SU-DHL-6 (cell line): ENCODE results near the gene GFI1B.

Source experiments
- H2AFZ ChIP-seq: fragments of 200-600 bp; sonication (generic); 2 replicates; pipeline ENCODE4 v1.6.1; 2014; ENCODE audit warnings: low read depth, mild to moderate bottlenecking, moderate library complexity, mixed read lengths, antibody characterized with exemption, low read length; ENCODE audit not compliant: severe bottlenecking
- H3F3A ChIP-seq: fragments of 200-600 bp; shearing (Covaris generic); 2 replicates; pipeline ENCODE4 v1.6.0; 2016; ENCODE audit warnings: antibody characterized with exemption, mild to moderate bottlenecking; ENCODE audit not compliant: insufficient read depth
- H3K27ac ChIP-seq: fragments of 200-600 bp; sonication (generic); 2 replicates; pipeline ENCODE4 v1.5.1; 2016; ENCODE audit warnings: low read depth, mild to moderate bottlenecking, low read length, moderate library complexity, mixed read lengths
- H3K27me3 ChIP-seq: fragments of 200-600 bp; sonication (generic), shearing (Covaris generic); 2 replicates; pipeline ENCODE4 v1.6.0; 2014; ENCODE audit warnings: mild to moderate bottlenecking, low read length
- H3K36me3 ChIP-seq: fragments of 200-600 bp; sonication (generic); 2 replicates; pipeline ENCODE4 v1.6.1; 2014; ENCODE audit warnings: mild to moderate bottlenecking, low read length, mixed read lengths
- H3K4me2 ChIP-seq: fragments of 300-600, 200-600 bp; shearing (Covaris generic), sonication (generic); 2 replicates; pipeline ENCODE4 v1.6.0; 2014; ENCODE audit warnings: low read length, low read depth, mild to moderate bottlenecking; ENCODE audit not compliant: poor library complexity, severe bottlenecking
- H3K4me3 ChIP-seq: fragments of 200-600 bp; sonication (generic); 2 replicates; pipeline ENCODE4 v1.5.1; 2014; ENCODE audit warnings: antibody characterized with exemption, low read length, mild to moderate bottlenecking, mixed read lengths; ENCODE audit not compliant: insufficient read depth, poor library complexity, severe bottlenecking
- H3K79me2 ChIP-seq: fragments of 200-600 bp; sonication (generic); 2 replicates; pipeline ENCODE4 v1.6.1; 2014; ENCODE audit warnings: mild to moderate bottlenecking, low read length, moderate library complexity; ENCODE audit not compliant: insufficient read depth
- H3K9ac ChIP-seq: fragments of 200-600 bp; sonication (generic); 2 replicates; pipeline ENCODE4 v1.7.0; 2014; ENCODE audit warnings: mild to moderate bottlenecking, low read length
- H3K9me2 ChIP-seq: fragments of 200-600 bp; sonication (generic); replicated peaks from 2 replicates; pipeline ENCODE4 v1.6.1; 2014; ENCODE audit warnings: low read length; ENCODE audit not compliant: insufficient read depth
- H3K9me3 ChIP-seq: fragments of 200-600 bp; sonication (generic); 2 replicates; pipeline ENCODE4 v1.6.1; 2014; ENCODE audit warnings: low read length, mixed read lengths; ENCODE audit not compliant: insufficient read depth
- H4K20me1 ChIP-seq: fragments of 200-600 bp; sonication (generic); 2 replicates; pipeline ENCODE4 v1.6.1; 2014; ENCODE audit warnings: low read depth, mild to moderate bottlenecking, antibody characterized with exemption, low read length, moderate library complexity, mixed read lengths
- CTCF ChIP-seq: fragments of 200-600 bp; sonication (generic); IDR thresholded peaks from one replicate; pipeline ENCODE4 v1.5.1; 2017; ENCODE audit warnings: antibody characterized with exemption, mild to moderate bottlenecking, low read length, moderate library complexity; ENCODE audit not compliant: insufficient read depth, poor library complexity, severe bottlenecking
- EZH2phosphoT487 ChIP-seq: fragments of 200-600 bp; sonication (generic), shearing (Covaris generic); conservative IDR thresholded peaks from 2 replicates; pipeline ENCODE4 v1.6.1; 2018; ENCODE audit warnings: mild to moderate bottlenecking, antibody characterized with exemption, low read length, moderate library complexity, mixed read lengths

GFI1B gene

GRCh38 chr9:132985489-132985888, 7.0 kb downstream of the GFI1B start:
- Histone ChIP-seq H3F3A (no peaks in the 10 kb centered on the region), H3K9me3 (no peaks in the 10 kb centered on the region), H3K36me3 (no peaks in the 10 kb centered on the region), H3K4me2 (no peak overlapping the region), H3K27ac (no peak overlapping the region), H4K20me1 (no peaks in the 10 kb centered on the region), H3K27me3 (no peaks in the 10 kb centered on the region; the same call in 1 of the 2 replicates), H3K9ac (no peak overlapping the region), H3K9me2 (no peaks in the 10 kb centered on the region), H2AFZ (no peak overlapping the region), H3K4me3 (no peak overlapping the region), H3K79me2 (no peaks in the 10 kb centered on the region)
- TF ChIP-seq CTCF (no peak), EZH2phosphoT487 (no peak)

- H3K27ac ChIP-seq: no peak overlapping the region
- H3K79me2 ChIP-seq: no peaks in the 10 kb centered on the region
- H3K9ac ChIP-seq: no peak overlapping the region
- no peak overlapping the region for H3K4me3 ChIP-seq
- H3K9me2 ChIP-seq: no peaks in the 10 kb centered on the region
- TF ChIP-seq CTCF: no peak
- TF ChIP-seq EZH2phosphoT487: no peak
- H3K36me3 ChIP-seq: no peaks in the 10 kb centered on the region
- H2AFZ ChIP-seq: no peak overlapping the region
- H4K20me1 ChIP-seq: no peaks in the 10 kb centered on the region
- no peaks in the 10 kb centered on the region for H3K9me3 ChIP-seq
- H3F3A ChIP-seq: no peaks in the 10 kb centered on the region
- H3K27me3 ChIP-seq: no peaks in the 10 kb centered on the region; the same call in 1 of the 2 replicates
- no peak overlapping the region for H3K4me2 ChIP-seq
Observed at GRCh38 chr9:132986114-132986513, 7.6 kb downstream of the GFI1B start.

- Histone ChIP-seq H3K4me3 (no peak overlapping the region), H3K4me2 (no peak overlapping the region), H4K20me1 (no peaks in the 10 kb centered on the region), H3K9ac (no peak overlapping the region), H2AFZ (no peak overlapping the region), H3K27ac (no peak overlapping the region), H3K9me2 (no peaks in the 10 kb centered on the region), H3K36me3 (no peaks in the 10 kb centered on the region), H3K79me2 (no peaks in the 10 kb centered on the region), H3K9me3 (no peaks in the 10 kb centered on the region), H3F3A (no peaks in the 10 kb centered on the region), H3K27me3 (no peaks in the 10 kb centered on the region; the same call in 1 of the 2 replicates)
- no peak for TF ChIP-seq EZH2phosphoT487
- TF ChIP-seq CTCF: no peak
Observed at GRCh38 chr9:132986640-132987620, 8.4 kb downstream of the GFI1B start.
